Fibroblast of gingiva (primary cell): ENCODE measurements around the gene TCHP.
A peak's percentile ranks its signal among the peaks of the same experiment; 100 is the strongest.

Source experiments
- DNase-seq: peaks from one replicate; pipeline ENCODE4 v3.0.0-alpha.2; 2011; ENCODE audit warnings: low read depth

Gene TCHP

GRCh38 chr12:109962398-109962797 lies 62.3 kb downstream of the TCHP start:
- DNase-seq, result no peak

DNA sequence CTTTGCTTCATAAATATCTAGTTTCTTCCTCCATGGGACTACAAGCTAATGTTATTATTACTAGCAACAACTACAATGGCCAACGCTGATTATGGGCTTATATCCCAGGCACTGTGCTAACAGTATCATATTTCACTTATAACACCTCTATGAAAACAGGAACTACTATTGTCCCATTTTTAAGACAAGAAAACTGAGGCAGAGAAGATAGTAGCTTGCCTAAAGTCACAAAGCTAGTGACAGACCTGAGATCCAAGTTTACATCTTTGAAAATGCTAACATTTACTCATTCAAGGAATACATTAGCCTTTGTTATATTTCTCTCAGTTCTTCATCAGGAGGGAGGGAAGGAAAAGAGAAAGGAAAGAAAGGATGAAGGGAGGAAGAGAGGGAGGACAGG lies 63.3 kb downstream of the TCHP start:
- no peak for DNase-seq

DNA sequence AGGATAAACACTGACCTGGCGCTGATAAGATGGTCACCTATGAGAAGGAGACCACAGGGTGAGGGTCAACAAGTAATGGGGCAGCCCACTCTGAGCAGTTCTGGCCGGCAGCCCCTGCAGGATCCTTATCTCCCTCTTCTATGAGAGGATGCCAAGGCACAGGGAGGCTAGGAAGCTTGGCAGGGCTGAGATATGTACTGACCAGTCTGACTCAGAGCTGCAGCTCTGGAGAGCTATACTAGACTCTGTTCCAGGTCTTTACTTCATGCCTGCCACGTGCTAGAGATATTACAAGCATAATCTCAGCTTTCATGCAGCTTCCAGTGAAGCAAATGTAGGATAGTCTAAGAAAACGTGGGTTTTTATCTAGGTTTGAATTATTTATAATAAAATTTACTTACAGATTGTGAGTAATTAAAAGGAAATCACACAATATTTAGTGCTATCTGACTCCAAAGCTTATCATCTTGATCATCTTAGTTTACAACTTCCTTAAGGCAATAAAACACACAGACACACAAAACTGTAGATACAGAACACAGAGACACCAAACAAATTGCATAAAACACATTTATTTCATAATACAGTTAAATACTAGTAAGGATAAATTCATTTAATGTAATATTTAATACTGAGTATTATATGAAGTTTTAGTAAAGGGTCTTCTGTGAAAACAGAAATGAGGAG lies 63.8 kb downstream of the TCHP start:
- peak; percentile 22 for DNase-seq

GRCh38 chr12:109966546-109966945 lies 66.5 kb downstream of the TCHP start:
- DNase-seq, result no peak

- DNase-seq, result no peak
These were observed 67.4 kb downstream of the TCHP start for GRCh38 chr12:109967383-109968031.
